K562 (cell line): ENCODE measurements around the gene CNOT6L. TPM values are rescaled to one million over a fixed set of nuclear protein-coding genes. Genes with fewer than 3 reads are reported as not detected.

Experiments
- CHD7 ChIP-seq: fragments of 200-600 bp; sonication (generic); IDR thresholded peaks from one replicate; pipeline ENCODE4 v1.6.1; 2012; ENCODE audit warnings: mild to moderate bottlenecking, low read depth, low read length, inconsistent platforms
- FOS ChIP-seq: IDR thresholded peaks from 3 replicates; pipeline ENCODE4 v1.6.1; 2011; ENCODE audit not compliant: insufficient read length; ENCODE audit errors: extremely low read depth
- IRF1 ChIP-seq: sonication (generic); formaldehyde crosslinking; IDR thresholded peaks from 2 replicates; pipeline ENCODE4 v1.8.0; 2022; ENCODE audit warnings: missing genetic modification reagents, mild to moderate bottlenecking, borderline replicate concordance
- MXI1 ChIP-seq: IDR thresholded peaks from 2 replicates; pipeline ENCODE4 v1.6.1; 2011; ENCODE audit warnings: low read depth, mild to moderate bottlenecking, improper control_type of control experiment, low read length
- NFXL1 ChIP-seq: fragments of 450-650 bp; formaldehyde crosslinking; IDR thresholded peaks from 2 replicates; pipeline ENCODE4 v1.4.0; 2021; ENCODE audit warnings: mild to moderate bottlenecking
- NUFIP1 ChIP-seq: fragments of 450-650 bp; IDR thresholded peaks from 2 replicates; pipeline ENCODE4 v1.6.1; 2018; ENCODE audit not compliant: partially characterized antibody
- RERE ChIP-seq: sonication (generic); formaldehyde crosslinking; IDR thresholded peaks from 2 replicates; pipeline ENCODE4 v1.8.0; 2023; ENCODE audit warnings: missing genetic modification reagents, mild to moderate bottlenecking, borderline replicate concordance
- RFX5 ChIP-seq: IDR thresholded peaks from 2 replicates; pipeline ENCODE4 v1.6.1; 2011; ENCODE audit warnings: low read depth, mild to moderate bottlenecking, improper control_type of control experiment, low read length
- SP2 ChIP-seq: IDR thresholded peaks from 2 replicates; pipeline ENCODE4 v1.6.1; 2011; ENCODE audit warnings: mild to moderate bottlenecking, low read depth, low read length, moderate library complexity; ENCODE audit not compliant: poor library complexity, severe bottlenecking; ENCODE audit errors: extremely low read depth
- polyA plus RNA-seq, 8 experiments: library from polyadenylated mRNA; depleted of rRNA in 4 of 8; stranded (reverse) in 5 of 8; unstranded in 3 of 8; fragments of >200 nt; fragmentation: Nextera tagmentation in 2 of 8; fragmentation: Illumina TruSeq in 1 of 8; extraction: Ambion mirVana in 2 of 8; extraction: Trizol in 1 of 8; gene quantifications; 2 replicates each; pipeline versions ENCODE4 v1.2.1 to v1.2.3, GENCODE V29; 2011 to 2014; ENCODE audit warnings: inconsistent platforms in 1 of 8, missing spikeins in 1 of 8
- total RNA-seq, 7 experiments: library from RNA; depleted of rRNA in 6 of 7; stranded (reverse); fragments of >200 nt in 6 of 7; fragmentation: Illumina TruSeq in 2 of 7; extraction: Trizol in 2 of 7; gene quantifications; 2 replicates each; pipeline versions ENCODE4 v1.2.1 to v1.2.3, GENCODE V29; 2011 to 2021; ENCODE audit warnings: low replicate concordance in 1 of 7

Gene CNOT6L
- total and polyA plus RNA-seq, 9 of the 15 experiments (the other 6 are each of a cell fraction or from before 2014, with no cell fraction given) = 3.7 to 27.9 (median 6.5) TPM

GRCh38 chr4:77818602-77819403, at the start of gene CNOT6L (continued):
- TF ChIP-seq SP2 (no peak), NFXL1 (CRISPR knock-in tag) (no peak), FOS (no peak), CHD7 (no peak), MXI1 (no peak), RFX5 (no peak), NUFIP1 (no peak), IRF1 (CRISPR knock-in tag) (no peak), RERE (CRISPR knock-in tag) (no peak)
